LNCaP clone FGC (cell line): Measurements from ENCODE around the gene FEZ2.

Source experiments
- DNase-seq: peaks from one replicate; pipeline ENCODE4 v3.0.0-alpha.2; 2011; ENCODE audit warnings: low read depth
- H3K4me3 ChIP-seq: 2 replicates; pipeline ENCODE4 v1.5.1; 2011; ENCODE audit warnings: mild to moderate bottlenecking, low read depth, low read length, control low read depth
- TF ChIP-seq, protein P1 (sequence below): IDR thresholded peaks from 2 replicates; pipeline ENCODE4 v1.5.1; 2012; ENCODE audit warnings: mild to moderate bottlenecking; ENCODE audit not compliant: control insufficient read depth, insufficient read depth; ENCODE audit errors: extremely low read depth

FEZ2 gene

DNA sequence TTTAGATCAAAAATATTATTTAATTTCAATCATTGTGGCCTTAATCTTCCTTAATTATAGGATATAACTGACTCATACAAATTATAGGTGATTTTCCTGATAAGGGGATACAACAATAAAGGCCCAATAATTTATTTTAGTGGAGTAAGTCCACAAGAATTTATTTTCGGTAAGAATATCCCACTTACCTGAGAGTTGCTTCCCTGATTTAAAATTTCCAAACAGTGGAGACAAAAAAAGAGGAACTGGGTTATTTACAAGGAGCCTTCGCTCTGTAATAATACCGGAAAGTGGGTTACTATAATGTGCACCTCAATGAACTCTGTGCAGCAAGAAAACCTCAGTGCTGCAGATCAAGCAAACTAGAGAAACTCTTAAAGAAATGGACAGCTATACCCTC is 42.2 kb downstream of the FEZ2 start:
- TF ChIP-seq, protein P1, sequence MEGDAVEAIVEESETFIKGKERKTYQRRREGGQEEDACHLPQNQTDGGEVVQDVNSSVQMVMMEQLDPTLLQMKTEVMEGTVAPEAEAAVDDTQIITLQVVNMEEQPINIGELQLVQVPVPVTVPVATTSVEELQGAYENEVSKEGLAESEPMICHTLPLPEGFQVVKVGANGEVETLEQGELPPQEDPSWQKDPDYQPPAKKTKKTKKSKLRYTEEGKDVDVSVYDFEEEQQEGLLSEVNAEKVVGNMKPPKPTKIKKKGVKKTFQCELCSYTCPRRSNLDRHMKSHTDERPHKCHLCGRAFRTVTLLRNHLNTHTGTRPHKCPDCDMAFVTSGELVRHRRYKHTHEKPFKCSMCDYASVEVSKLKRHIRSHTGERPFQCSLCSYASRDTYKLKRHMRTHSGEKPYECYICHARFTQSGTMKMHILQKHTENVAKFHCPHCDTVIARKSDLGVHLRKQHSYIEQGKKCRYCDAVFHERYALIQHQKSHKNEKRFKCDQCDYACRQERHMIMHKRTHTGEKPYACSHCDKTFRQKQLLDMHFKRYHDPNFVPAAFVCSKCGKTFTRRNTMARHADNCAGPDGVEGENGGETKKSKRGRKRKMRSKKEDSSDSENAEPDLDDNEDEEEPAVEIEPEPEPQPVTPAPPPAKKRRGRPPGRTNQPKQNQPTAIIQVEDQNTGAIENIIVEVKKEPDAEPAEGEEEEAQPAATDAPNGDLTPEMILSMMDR: no peak
- DNase-seq: no peak
- H3K4me3 ChIP-seq: no peak overlapping the region

DNA sequence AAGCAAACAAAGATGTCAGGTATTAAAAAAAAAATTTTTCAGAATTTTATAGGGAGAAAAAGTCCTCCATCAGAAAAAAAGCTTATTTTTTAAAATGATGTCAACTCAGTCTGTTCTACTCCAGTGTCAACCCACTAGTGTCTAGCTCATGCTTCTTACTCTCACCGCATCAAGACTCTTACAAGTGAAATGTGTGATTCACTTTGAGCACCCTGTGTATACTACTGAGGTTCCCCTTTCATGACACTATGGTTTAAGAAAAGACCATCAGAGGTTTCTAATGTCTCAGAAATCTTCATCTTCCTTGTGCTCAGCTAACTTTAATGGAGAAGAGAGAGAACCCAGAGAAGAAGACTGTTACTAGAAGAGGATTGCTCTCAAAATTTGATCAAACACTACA is 43.4 kb downstream of the FEZ2 start:
- TF ChIP-seq, protein P1: no peak
- no peak for DNase-seq
- no peak overlapping the region for H3K4me3 ChIP-seq

DNA sequence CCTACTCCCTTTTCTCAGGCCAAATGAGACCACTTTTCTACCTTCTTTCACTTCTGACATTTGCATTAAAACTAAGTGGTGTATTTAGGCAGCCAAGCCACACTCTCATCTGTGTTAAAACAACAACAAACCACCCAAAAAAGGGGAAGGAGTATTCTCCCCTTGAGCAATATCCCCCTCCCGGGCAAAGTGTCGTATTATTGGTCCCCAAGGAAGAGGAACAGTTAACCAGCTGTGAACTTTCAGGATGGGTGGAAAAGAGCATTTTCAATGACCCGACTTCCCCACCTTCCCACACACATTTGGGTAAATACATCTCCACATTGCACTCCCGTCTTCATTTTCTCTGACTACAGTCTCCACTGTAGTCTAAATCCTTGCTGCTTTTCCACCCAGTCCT is 44.3 kb downstream of the FEZ2 start:
- DNase-seq: no peak
- no peak overlapping the region for H3K4me3 ChIP-seq
- TF ChIP-seq, protein P1: no peak

DNA sequence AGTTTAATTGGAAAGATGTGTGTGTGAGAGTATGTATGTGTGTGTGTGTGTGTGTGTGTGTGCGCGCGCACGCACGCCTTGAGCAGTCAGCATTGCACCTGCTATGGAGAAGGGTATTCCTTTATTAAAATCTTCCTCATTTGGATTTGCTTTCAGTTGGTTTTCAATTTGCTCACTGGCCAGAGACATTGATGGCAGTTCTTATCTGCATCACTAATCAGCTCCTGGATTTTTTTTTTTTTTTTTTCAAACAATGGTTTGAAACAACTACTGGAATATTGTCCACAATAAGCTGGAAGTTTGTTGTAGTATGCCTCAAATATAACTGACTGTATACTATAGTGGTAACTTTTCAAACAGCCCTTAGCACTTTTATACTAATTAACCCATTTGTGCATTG is 48.0 kb downstream of the FEZ2 start:
- TF ChIP-seq, protein P1: no peak
- no peak for DNase-seq
- H3K4me3 ChIP-seq: no peak overlapping the region

DNA sequence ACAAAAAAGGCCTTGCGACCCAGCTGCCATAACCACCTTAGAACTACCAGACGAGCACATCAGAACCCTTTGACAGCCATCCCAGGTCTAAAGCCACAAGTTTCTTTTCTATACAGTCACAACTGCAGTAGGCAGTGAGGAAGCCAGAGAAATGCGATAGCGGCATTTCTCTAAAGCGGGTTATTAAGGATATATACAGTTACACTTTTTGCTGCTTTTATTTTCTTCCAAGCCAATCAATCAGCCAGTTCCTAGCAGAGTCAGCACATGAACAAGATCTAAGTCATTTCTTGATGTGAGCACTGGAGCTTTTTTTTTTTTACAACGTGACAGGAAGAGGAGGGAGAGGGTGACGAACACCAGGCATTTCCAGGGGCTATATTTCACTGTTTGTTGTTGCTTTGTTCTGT is 48.8 kb downstream of the FEZ2 start:
- DNase-seq: no peak
- TF ChIP-seq, protein P1: no peak
- no peak overlapping the region for H3K4me3 ChIP-seq

DNA sequence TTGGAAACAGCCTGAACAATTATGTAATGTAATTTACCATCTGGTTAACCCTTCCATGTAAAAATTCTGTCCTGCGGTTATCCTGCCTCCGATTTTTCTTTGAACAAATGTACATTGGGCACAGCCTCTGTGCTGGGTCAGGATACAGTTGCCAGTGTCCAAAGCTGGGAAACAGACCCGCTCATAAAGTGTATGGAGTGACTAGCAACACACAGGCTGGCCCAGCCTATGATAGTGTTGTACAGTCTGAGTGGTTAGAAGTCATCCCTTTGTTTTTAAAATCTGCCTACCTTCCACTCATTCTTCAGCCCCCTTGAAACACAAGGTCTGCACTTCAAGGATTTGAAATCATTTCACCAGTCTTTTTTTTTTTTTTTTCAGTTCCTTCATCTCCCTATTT is 50.1 kb downstream of the FEZ2 start:
- TF ChIP-seq, protein P1: no peak
- no peak overlapping the region for H3K4me3 ChIP-seq
- DNase-seq: no peak

DNA sequence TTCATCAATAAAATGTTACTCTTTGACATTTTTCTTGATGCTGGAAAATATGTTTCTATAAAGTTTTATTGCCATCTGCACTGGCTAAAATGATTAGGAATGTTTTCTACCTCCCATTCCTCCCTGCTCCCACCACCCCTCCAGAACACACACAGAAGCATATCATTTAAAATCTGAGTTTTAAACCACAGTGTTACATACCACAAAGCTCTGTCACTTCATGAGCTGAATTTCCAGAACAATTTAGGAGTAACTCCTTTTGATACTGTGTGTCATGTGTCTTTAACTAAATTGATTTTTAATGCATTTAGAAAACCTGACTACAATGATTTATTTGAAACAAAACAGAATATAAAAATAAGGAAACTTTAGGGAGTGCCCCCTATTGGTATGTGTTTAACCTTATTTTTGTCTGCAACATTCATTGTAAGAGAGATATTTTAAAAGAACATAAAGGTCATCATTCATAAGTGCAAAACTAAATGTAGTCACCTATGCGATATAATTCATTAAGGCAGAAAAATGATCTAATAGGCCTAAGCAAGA is 52.0 kb downstream of the FEZ2 start:
- DNase-seq: no peak
- TF ChIP-seq, protein P1: no peak
- no peak overlapping the region for H3K4me3 ChIP-seq
